HL-60 (cell line): Measurements from ENCODE around the gene MEIG1.

Source experiments
- GABPA ChIP-seq: IDR thresholded peaks from 2 replicates; pipeline ENCODE4 v1.6.1; 2012; ENCODE audit warnings: low read depth
- POLR2AphosphoS5 ChIP-seq: IDR thresholded peaks from 2 replicates; pipeline ENCODE4 v1.6.1; 2012; ENCODE audit warnings: low read depth
- TF ChIP-seq, protein P1 (sequence below): IDR thresholded peaks from one replicate; pipeline ENCODE4 v1.5.1; 2011; ENCODE audit warnings: low read length, control low read depth, inconsistent platforms; ENCODE audit not compliant: insufficient read depth

DNA sequence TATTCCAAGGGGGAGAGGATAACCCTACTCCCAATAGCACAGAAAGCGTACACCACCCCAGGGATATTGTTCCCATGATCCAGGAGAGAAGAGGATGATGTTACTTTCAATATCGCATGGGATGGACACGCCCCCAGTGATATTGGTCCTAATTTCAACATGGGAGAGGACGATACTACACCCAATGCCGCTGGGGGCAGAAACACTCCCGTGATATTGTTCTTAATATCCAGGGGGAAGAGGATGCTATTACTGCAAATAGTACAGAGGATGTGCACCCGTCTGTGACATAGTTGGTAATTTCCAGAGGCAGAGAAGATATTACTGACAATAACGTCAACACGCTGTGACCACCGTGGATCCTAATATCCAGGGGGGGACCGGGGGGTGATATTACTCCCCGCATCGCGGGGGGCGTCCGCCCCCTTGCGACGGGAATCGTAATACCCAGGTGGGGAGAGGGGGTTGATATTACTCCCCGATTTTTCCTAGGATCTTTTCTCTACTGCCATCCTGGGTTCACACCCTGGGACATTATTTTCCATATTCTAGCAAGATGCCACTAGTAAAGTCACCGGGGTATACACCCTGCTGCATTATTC is 16.6 kb downstream of the MEIG1 start:
- TF ChIP-seq, protein P1, sequence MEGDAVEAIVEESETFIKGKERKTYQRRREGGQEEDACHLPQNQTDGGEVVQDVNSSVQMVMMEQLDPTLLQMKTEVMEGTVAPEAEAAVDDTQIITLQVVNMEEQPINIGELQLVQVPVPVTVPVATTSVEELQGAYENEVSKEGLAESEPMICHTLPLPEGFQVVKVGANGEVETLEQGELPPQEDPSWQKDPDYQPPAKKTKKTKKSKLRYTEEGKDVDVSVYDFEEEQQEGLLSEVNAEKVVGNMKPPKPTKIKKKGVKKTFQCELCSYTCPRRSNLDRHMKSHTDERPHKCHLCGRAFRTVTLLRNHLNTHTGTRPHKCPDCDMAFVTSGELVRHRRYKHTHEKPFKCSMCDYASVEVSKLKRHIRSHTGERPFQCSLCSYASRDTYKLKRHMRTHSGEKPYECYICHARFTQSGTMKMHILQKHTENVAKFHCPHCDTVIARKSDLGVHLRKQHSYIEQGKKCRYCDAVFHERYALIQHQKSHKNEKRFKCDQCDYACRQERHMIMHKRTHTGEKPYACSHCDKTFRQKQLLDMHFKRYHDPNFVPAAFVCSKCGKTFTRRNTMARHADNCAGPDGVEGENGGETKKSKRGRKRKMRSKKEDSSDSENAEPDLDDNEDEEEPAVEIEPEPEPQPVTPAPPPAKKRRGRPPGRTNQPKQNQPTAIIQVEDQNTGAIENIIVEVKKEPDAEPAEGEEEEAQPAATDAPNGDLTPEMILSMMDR: no peak
- no peak for TF ChIP-seq POLR2AphosphoS5
- no peak for TF ChIP-seq GABPA
